ENCODE data around the gene NCKAP5.

The NCKAP5 gene

GRCh38 chr2:133425612-133426011, 142.7 kb downstream of the NCKAP5 start:
- WGBS (ENCODE audit: insufficient coverage): no CpG with 5 or more reads among the region's 2 CpGs
- H3K27ac ChIP-seq (ENCODE audit: insufficient read depth in 1 of 2, low read depth in 1 of 2, low read length in 2 of 2, poor library complexity in 1 of 2, severe bottlenecking in 2 of 2): no peak overlapping the region
- POLR2A ChIA-PET: no interaction called here

GRCh38 chr2:133424876-133425275, 143.4 kb downstream of the NCKAP5 start:
- 86% methylated on average over 2 of the region's 2 CpGs for WGBS (ENCODE audit: insufficient coverage)
- DNase-seq: no peak

More at GRCh38 chr2:133425612-133426011, 142.7 kb downstream of the NCKAP5 start:
- no peak for DNase-seq
- H3K4me1 ChIP-seq (ENCODE audit: control extremely low read depth in 1 of 4, control insufficient read depth in 4 of 4, insufficient read depth in 4 of 4, low read length in 3 of 4): no peaks in the 10 kb centered on the region
- CTCF ChIA-PET: no interaction called here
- no peaks in the 10 kb centered on the region for H3K27me3 ChIP-seq (replicated peaks in 2 of 5; ENCODE audit: control insufficient read depth in 4 of 5, insufficient read depth in 5 of 5, low read length in 4 of 5)
- no peak overlapping the region for H3K4me3 ChIP-seq (ENCODE audit: control insufficient read depth in 1 of 7, extremely low read depth in 1 of 7, insufficient read depth in 4 of 7, low read depth in 2 of 7, low read length in 6 of 7)
- no peaks in the 10 kb centered on the region for H3K36me3 ChIP-seq (ENCODE audit: control insufficient read depth in 4 of 4, insufficient read depth in 4 of 4, low read length in 3 of 4)
- H3K9me3 ChIP-seq (ENCODE audit: control extremely low read depth in 1 of 5, control insufficient read depth in 4 of 5, insufficient read depth in 2 of 5, low read depth in 1 of 5, low read length in 4 of 5): no peaks in the 10 kb centered on the region

GRCh38 chr2:133422931-133423351, 145.3 kb downstream of the NCKAP5 start:
- no peaks in the 10 kb centered on the region for H3K9me3 ChIP-seq (ENCODE audit: control extremely low read depth in 1 of 5, control insufficient read depth in 4 of 5, insufficient read depth in 2 of 5, low read depth in 1 of 5, low read length in 4 of 5)
- H3K4me1 ChIP-seq (ENCODE audit: control extremely low read depth in 1 of 4, control insufficient read depth in 4 of 4, insufficient read depth in 4 of 4, low read length in 3 of 4): no peaks in the 10 kb centered on the region
- no peak overlapping the region for H3K27ac ChIP-seq (ENCODE audit: insufficient read depth in 1 of 2, low read depth in 1 of 2, low read length in 2 of 2, poor library complexity in 1 of 2, severe bottlenecking in 2 of 2)
- no peaks in the 10 kb centered on the region for H3K27me3 ChIP-seq (replicated peaks in 2 of 5; ENCODE audit: control insufficient read depth in 4 of 5, insufficient read depth in 5 of 5, low read length in 4 of 5)
- DNase-seq: no peak
- ChIA-PET POLR2A (no interaction called here), CTCF (no interaction called here)
- WGBS (ENCODE audit: insufficient coverage): 18% methylated on average over 5 of the region's 5 CpGs
- H3K36me3 ChIP-seq (ENCODE audit: control insufficient read depth in 4 of 4, insufficient read depth in 4 of 4, low read length in 3 of 4): no peaks in the 10 kb centered on the region
- H3K4me3 ChIP-seq (ENCODE audit: control insufficient read depth in 1 of 7, extremely low read depth in 1 of 7, insufficient read depth in 4 of 7, low read depth in 2 of 7, low read length in 6 of 7): no peak overlapping the region

More at GRCh38 chr2:133424876-133425275, 143.4 kb downstream of the NCKAP5 start:
- Histone ChIP-seq H3K9me3 (ENCODE audit: control extremely low read depth in 1 of 5, control insufficient read depth in 4 of 5, insufficient read depth in 2 of 5, low read depth in 1 of 5, low read length in 4 of 5) (no peaks in the 10 kb centered on the region), H3K27ac (ENCODE audit: insufficient read depth in 1 of 2, low read depth in 1 of 2, low read length in 2 of 2, poor library complexity in 1 of 2, severe bottlenecking in 2 of 2) (no peak overlapping the region), H3K36me3 (ENCODE audit: control insufficient read depth in 4 of 4, insufficient read depth in 4 of 4, low read length in 3 of 4) (no peaks in the 10 kb centered on the region), H3K4me1 (ENCODE audit: control extremely low read depth in 1 of 4, control insufficient read depth in 4 of 4, insufficient read depth in 4 of 4, low read length in 3 of 4) (no peaks in the 10 kb centered on the region), H3K27me3 (replicated peaks in 2 of 5; ENCODE audit: control insufficient read depth in 4 of 5, insufficient read depth in 5 of 5, low read length in 4 of 5) (no peaks in the 10 kb centered on the region), H3K4me3 (ENCODE audit: control insufficient read depth in 1 of 7, extremely low read depth in 1 of 7, insufficient read depth in 4 of 7, low read depth in 2 of 7, low read length in 6 of 7) (no peak overlapping the region)
- ChIA-PET CTCF (no interaction called here), POLR2A (no interaction called here)

- Histone ChIP-seq H3K4me1 (ENCODE audit: control extremely low read depth in 1 of 4, control insufficient read depth in 4 of 4, insufficient read depth in 4 of 4, low read length in 3 of 4) (no peaks in the 10 kb centered on the region), H3K4me3 (ENCODE audit: control insufficient read depth in 1 of 7, extremely low read depth in 1 of 7, insufficient read depth in 4 of 7, low read depth in 2 of 7, low read length in 6 of 7) (no peak overlapping the region), H3K27ac (ENCODE audit: insufficient read depth in 1 of 2, low read depth in 1 of 2, low read length in 2 of 2, poor library complexity in 1 of 2, severe bottlenecking in 2 of 2) (no peak overlapping the region), H3K36me3 (ENCODE audit: control insufficient read depth in 4 of 4, insufficient read depth in 4 of 4, low read length in 3 of 4) (no peaks in the 10 kb centered on the region), H3K27me3 (replicated peaks in 2 of 5; ENCODE audit: control insufficient read depth in 4 of 5, insufficient read depth in 5 of 5, low read length in 4 of 5) (no peaks in the 10 kb centered on the region), H3K9me3 (ENCODE audit: control extremely low read depth in 1 of 5, control insufficient read depth in 4 of 5, insufficient read depth in 2 of 5, low read depth in 1 of 5, low read length in 4 of 5) (no peaks in the 10 kb centered on the region)
- WGBS (ENCODE audit: insufficient coverage): 53% methylated on average over 4 of the region's 4 CpGs
- CTCF ChIA-PET: no interaction called here
- no peak for DNase-seq
- POLR2A ChIA-PET: no interaction called here
Observed at GRCh38 chr2:133421516-133422324, 146.5 kb downstream of the NCKAP5 start.

GRCh38 chr2:133420788-133421187, 147.5 kb downstream of the NCKAP5 start:
- H3K4me1 ChIP-seq (ENCODE audit: control extremely low read depth in 1 of 4, control insufficient read depth in 4 of 4, insufficient read depth in 4 of 4, low read length in 3 of 4): no peaks in the 10 kb centered on the region
- no peaks in the 10 kb centered on the region for H3K36me3 ChIP-seq (ENCODE audit: control insufficient read depth in 4 of 4, insufficient read depth in 4 of 4, low read length in 3 of 4)
- H3K27me3 ChIP-seq (replicated peaks in 2 of 5; ENCODE audit: control insufficient read depth in 4 of 5, insufficient read depth in 5 of 5, low read length in 4 of 5): no peaks in the 10 kb centered on the region
- no peak for DNase-seq
- WGBS (ENCODE audit: insufficient coverage): 80% methylated on average over 4 of the region's 6 CpGs
- no peaks in the 10 kb centered on the region for H3K9me3 ChIP-seq (ENCODE audit: control extremely low read depth in 1 of 5, control insufficient read depth in 4 of 5, insufficient read depth in 2 of 5, low read depth in 1 of 5, low read length in 4 of 5)
- H3K27ac ChIP-seq (ENCODE audit: insufficient read depth in 1 of 2, low read depth in 1 of 2, low read length in 2 of 2, poor library complexity in 1 of 2, severe bottlenecking in 2 of 2): no peak overlapping the region
- POLR2A ChIA-PET: no interaction called here
- no peak overlapping the region for H3K4me3 ChIP-seq (ENCODE audit: control insufficient read depth in 1 of 7, extremely low read depth in 1 of 7, insufficient read depth in 4 of 7, low read depth in 2 of 7, low read length in 6 of 7)
- CTCF ChIA-PET: no interaction called here

- Histone ChIP-seq H3K4me3 (ENCODE audit: control insufficient read depth in 1 of 7, extremely low read depth in 1 of 7, insufficient read depth in 4 of 7, low read depth in 2 of 7, low read length in 6 of 7) (no peak overlapping the region), H3K4me1 (ENCODE audit: control extremely low read depth in 1 of 4, control insufficient read depth in 4 of 4, insufficient read depth in 4 of 4, low read length in 3 of 4) (no peaks in the 10 kb centered on the region), H3K27ac (ENCODE audit: insufficient read depth in 1 of 2, low read depth in 1 of 2, low read length in 2 of 2, poor library complexity in 1 of 2, severe bottlenecking in 2 of 2) (no peak overlapping the region), H3K27me3 (replicated peaks in 2 of 5; ENCODE audit: control insufficient read depth in 4 of 5, insufficient read depth in 5 of 5, low read length in 4 of 5) (no peaks in the 10 kb centered on the region), H3K36me3 (ENCODE audit: control insufficient read depth in 4 of 4, insufficient read depth in 4 of 4, low read length in 3 of 4) (no peaks in the 10 kb centered on the region), H3K9me3 (ENCODE audit: control extremely low read depth in 1 of 5, control insufficient read depth in 4 of 5, insufficient read depth in 2 of 5, low read depth in 1 of 5, low read length in 4 of 5) (no peaks in the 10 kb centered on the region)
- DNase-seq: no peak
- ChIA-PET CTCF (no interaction called here), POLR2A (no interaction called here)
- WGBS (ENCODE audit: insufficient coverage): 90% methylated on average over 1 of the region's 4 CpGs
Observed at GRCh38 chr2:133418671-133419070, 149.6 kb downstream of the NCKAP5 start.

- no peak overlapping the region for H3K27ac ChIP-seq (ENCODE audit: insufficient read depth in 1 of 2, low read depth in 1 of 2, low read length in 2 of 2, poor library complexity in 1 of 2, severe bottlenecking in 2 of 2)
- no peaks in the 10 kb centered on the region for H3K9me3 ChIP-seq (ENCODE audit: control extremely low read depth in 1 of 5, control insufficient read depth in 4 of 5, insufficient read depth in 2 of 5, low read depth in 1 of 5, low read length in 4 of 5)
- 88% methylated on average over 2 of the region's 2 CpGs for WGBS (ENCODE audit: insufficient coverage)
- ChIA-PET POLR2A (no interaction called here), CTCF (no interaction called here)
- H3K4me1 ChIP-seq (ENCODE audit: control extremely low read depth in 1 of 4, control insufficient read depth in 4 of 4, insufficient read depth in 4 of 4, low read length in 3 of 4): no peaks in the 10 kb centered on the region
- no peaks in the 10 kb centered on the region for H3K36me3 ChIP-seq (ENCODE audit: control insufficient read depth in 4 of 4, insufficient read depth in 4 of 4, low read length in 3 of 4)
- H3K27me3 ChIP-seq (replicated peaks in 2 of 5; ENCODE audit: control insufficient read depth in 4 of 5, insufficient read depth in 5 of 5, low read length in 4 of 5): no peaks in the 10 kb centered on the region
- no peak overlapping the region for H3K4me3 ChIP-seq (ENCODE audit: control insufficient read depth in 1 of 7, extremely low read depth in 1 of 7, insufficient read depth in 4 of 7, low read depth in 2 of 7, low read length in 6 of 7)
- DNase-seq: no peak
Observed at GRCh38 chr2:133418021-133418420, 150.2 kb downstream of the NCKAP5 start.

All from common myeloid progenitor, CD34-positive (primary cell).